Peyer's patch (tissue), 4 donors: Measurements from ENCODE around the gene NAA15.

Experiments used
- CTCF ChIP-seq, 6 experiments: fragments of 450-650 bp in 4 of 6; fragments of 200-600 bp in 2 of 6; sonication (generic) in 1 of 6; IDR thresholded peaks; one replicate each; pipeline ENCODE4 v1.5.1; 2017 to 2019; ENCODE audit warnings: antibody characterized with exemption in 6 of 6, mild to moderate bottlenecking in 3 of 6, moderate library complexity in 1 of 6
- POLR2A ChIP-seq, 2 donors: fragments of 450-650 bp; IDR thresholded peaks; one replicate each; pipeline ENCODE4 v1.5.1; 2017; ENCODE audit warnings: antibody characterized with exemption in 2 of 2, mild to moderate bottlenecking in 2 of 2, moderate library complexity in 2 of 2

DNA sequence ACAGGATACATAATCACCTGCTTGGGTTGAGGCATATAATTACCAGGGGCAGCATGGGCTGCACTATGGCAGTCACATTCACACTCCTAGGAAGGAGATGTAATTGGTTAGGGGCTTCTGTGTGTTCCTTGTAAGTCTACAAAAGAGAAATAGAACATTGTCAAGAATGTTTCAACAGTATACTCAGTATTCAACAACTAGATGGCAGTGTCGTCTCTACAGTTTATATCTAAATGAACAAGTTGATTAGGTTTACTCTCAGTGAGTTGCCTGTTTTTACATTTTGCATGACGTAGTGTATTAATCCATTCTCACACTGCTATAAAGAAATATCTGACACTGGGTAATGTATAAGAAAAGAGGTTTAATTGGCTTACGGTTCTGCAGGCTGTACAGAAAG, 102.2 kb downstream of the NAA15 start:
- TF ChIP-seq CTCF (IDR thresholded peaks at IDR 0.05): no peak
- TF ChIP-seq POLR2A (IDR thresholded peaks at IDR 0.05): no peak
